Activated gamma-delta T cell (primary cell): ENCODE data around the gene NT5M.
"Not testable (repeated sequence)": the region's sequence is repeated elsewhere in the genome, so short reads cannot be mapped to it uniquely, and the experiment has no call there.

Source experiments
- DNase-seq: peaks from one replicate; lab custom pipeline; 2025; lab: John Stamatoyannopoulos, UW
- total RNA-seq, 2 donors: gene quantifications; one replicate each; lab custom pipeline; 2026; lab: John Stamatoyannopoulos, UW

Gene NT5M
- 3.3 to 4.4 reads per million in 2 donors for total RNA-seq

DNA sequence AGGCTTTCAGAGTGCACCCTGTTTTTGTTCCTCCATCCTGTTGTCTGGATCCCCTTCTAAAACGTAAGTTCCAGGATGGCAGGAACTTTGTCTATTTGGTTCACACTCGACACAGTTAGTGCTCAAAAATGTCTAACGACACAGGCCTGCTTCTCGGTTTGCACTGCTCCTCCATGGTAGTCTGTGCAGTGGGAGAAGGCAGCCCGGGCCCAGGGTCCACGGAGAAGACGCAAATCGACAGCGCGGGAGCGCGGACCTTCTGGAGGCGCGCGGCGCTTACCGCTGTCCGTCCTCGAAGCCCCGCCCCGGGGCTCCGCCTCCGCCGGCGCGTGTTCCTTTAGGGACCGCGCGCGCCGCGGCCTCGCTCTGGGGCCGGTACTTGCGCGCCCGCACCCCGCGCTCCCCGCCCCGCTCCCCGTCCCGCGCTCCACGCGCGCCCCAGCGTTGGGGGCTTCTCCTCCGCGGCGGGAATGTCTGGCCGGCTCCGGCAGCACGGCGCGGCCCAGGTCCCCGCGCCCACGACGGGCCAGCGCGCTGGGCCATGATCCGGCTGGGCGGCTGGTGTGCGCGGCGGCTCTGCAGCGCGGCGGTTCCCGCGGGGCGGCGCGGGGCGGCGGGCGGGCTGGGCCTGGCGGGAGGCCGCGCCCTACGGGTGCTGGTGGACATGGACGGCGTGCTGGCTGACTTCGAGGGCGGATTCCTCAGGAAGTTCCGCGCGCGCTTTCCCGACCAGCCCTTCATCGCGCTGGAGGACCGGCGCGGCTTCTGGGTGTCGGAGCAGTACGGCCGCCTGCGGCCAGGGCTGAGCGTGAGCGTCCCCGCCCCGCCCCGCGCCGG lies at the start of gene NT5M:
NT5M (plus strand) TSS at position 364 of the 837 bp plus-strand sequence; CDS start at position 542, 178 bp downstream.
- peak; percentile 52 for DNase-seq

DNA sequence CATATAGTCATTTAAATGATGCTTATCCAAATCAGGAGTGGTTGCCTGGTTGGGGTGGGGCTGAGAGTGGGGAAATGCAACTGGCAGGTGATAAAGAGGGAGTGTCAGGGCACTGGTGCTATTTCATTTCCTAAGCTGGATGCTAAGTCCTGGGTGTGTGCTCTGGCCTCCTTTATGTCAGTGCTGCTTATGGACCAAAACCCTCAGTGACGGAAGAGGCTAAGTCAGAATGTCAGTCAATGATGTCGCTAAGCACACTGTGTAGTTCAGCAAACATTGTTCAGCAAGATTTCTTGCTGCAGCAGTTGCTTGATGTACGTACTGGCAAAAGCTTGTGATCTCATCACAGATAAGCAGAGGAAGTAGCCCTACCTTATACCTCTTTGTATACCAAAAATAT lies 49.8 kb upstream of the NT5M start:
- no peak for DNase-seq

DNA sequence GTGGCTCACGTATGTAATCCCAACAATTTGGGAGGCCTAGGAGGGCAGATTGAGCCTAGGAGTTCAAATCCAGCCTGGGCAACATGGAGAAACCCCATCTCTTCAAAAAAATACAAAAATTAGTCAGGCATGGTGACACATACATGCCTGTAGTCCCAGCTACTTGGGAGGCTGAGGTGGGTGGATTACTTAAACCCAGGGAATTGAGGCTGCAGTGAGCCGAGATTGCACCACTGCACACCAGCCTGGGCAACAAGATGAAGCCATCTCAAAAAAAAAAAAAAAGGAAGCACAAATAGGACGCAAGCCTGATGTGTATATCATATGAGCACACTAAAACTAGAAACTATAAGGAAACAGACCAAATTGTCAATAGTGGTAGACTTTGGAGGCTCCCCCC lies 49.1 kb upstream of the NT5M start:
- DNase-seq: no peak

DNA sequence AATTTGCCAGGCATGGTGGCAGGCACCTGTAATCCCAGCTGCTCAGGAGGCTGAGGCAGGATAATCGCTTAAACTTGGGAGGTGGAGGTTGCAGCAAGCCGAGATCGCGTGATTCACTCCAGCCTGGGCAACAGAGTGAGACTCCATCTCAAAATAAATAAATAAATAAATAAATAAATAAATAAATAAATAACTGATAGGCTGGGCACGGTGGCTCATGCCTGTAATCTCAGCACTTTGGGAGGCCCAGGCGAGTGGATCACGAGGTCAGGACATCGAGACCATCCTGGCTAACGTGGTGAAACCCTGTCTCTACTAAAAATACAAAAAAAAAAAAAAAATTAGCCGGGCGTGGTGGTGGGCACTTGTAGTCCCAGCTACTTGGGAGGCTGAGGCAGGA lies 47.5 kb upstream of the NT5M start:
- not testable (repeated sequence) for DNase-seq

DNA sequence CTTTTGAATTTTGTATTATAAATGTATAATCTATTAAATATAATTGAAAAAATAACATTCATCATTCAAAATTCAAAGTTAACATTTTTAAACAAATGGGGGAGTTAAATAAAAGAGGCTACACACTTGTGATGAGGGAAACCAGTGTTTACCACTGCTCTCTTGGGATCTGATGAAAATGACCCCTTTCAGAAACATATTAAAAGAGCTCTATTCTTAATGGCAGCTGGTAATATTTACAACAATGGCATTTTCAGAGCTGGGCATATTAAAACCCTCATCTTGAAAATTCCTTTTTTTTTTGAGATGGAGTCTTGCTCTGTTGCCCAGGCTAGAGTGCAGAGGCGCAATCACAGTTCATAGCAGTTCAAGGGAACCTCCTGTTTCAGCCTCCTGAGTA lies 46.9 kb upstream of the NT5M start:
- DNase-seq: no peak

DNA sequence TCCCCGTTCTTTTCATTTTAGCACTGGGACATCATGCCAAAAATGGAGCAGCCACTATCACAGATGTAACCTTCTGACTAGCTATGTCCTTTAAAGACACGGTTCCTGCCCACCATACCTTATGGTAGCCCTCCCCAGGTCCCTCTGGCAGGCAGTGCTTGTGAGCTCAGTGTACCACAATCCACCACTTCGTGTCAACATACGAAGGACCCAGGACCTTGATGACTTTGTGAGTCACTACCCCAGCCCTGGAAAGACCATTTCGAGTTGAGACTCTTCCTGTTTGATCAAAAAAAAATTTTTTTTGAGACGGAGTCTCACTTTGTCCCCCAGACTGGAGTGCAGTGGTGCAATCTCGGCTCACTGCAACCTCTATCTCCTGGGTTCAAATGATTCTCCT lies 45.2 kb upstream of the NT5M start:
- DNase-seq: no peak

DNA sequence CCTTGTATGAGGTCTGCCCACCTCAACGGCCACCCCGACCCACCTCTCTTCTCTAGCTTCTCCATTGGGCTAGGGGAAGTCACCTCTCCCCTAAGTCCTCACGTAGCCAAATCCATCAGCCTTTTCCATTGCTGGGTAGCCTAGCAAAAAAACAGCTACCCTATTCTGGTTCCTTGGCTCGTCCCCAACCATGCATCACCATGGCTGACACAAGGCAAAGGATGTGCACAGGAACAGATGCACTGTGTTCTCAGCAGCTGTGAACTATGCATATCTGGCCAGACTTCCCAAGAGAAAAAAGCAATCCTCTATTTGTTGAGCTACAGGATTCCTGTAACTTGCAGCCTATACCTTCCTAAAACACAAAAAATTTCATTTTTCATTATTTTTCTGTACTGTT lies 44.2 kb upstream of the NT5M start:
- no peak for DNase-seq

DNA sequence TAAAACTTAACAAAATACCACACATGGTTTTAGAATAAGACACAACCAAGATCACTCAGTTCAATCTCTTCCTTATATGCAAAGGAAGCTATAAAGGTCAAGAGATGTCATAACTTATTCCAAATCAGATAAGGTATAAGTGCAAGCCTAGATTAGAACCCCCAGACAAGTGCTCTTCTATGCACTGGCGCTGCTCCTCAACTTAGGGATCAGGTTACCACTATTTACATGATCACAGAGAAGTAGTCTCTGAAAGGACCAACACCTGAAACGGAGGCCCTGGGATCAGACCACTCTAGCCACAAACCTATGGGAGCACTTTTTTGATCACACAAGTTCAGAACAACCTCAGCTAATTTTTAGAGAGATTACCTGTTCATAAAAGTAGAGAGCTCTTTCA lies 38.7 kb upstream of the NT5M start:
- DNase-seq: no peak

DNA sequence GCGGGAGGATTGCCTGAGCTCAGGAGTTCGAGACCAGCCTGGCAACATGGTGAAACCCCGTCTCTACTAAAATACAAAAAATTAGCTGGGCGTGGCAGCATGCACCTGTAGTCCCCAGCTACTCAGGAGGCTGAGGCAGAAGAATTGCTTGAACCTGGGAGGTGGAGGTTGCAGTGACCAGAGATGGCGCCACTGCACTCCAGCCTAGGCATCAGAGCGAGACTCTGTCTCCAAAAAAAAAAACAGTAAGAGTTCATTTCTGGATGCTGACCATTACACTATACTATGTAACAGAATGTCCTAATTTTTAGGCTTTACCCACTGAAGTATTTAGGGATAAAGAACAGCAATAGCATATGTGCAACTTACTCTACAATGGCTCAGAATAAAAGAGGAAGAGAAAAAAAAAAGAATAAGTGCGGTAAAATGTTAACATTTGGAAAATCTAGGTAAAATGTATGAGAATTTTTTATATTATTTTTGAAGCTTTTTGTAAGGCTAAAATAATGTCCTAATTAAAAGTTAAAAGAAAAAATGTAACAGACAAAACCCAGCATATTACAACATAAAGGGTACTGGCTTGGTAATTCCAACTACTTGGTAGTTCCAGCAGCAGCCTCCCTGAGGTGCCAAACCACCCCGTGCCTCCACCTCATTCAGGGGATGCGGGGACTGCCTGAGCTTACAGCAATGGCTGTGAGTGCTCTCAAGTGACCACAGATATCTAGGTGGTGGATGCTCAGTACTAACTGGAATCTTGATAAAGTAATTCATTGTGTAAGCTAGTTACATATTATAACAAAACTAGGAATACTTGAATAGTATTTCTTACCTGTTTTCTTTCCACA lies 33.0 kb upstream of the NT5M start:
- DNase-seq: no peak

DNA sequence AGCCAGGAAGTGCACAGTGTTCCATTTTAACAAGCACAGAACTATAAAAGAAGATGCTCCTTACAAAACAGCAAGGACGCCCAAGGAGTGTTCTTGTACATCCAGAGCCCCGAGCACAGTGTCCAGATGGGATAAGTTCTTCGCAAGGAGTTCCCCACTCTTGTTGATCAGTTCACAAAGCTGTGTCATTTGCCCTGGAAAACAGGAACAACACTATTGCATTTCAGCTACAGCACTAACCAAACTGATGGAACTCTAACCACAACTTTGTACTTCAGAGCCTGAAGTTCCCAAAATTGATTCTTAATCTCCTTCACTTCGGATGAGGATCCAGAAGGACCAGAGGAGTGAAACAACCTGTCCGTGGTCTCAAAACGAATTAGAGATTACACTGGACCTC lies 27.2 kb upstream of the NT5M start:
- no peak for DNase-seq

DNA sequence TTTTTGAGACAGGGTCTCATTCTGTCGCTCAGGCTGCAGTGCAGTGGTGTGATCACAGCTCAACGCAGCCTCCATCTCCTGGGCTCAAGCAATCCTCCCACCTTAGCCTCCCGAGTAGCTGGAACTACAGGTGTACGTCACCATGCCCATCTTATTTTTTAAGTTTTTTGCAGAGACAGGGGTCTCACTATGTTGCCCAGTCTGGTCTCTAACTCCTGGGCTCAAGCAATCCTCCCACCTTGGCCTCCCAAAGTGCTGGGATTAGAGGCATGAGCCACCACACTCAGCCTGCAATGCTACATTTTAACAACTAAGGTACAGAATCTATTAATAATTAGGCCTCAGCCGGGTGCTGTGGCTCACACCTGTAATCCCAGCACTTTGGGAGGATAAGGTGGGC lies 25.7 kb upstream of the NT5M start:
- DNase-seq: not testable (repeated sequence)

DNA sequence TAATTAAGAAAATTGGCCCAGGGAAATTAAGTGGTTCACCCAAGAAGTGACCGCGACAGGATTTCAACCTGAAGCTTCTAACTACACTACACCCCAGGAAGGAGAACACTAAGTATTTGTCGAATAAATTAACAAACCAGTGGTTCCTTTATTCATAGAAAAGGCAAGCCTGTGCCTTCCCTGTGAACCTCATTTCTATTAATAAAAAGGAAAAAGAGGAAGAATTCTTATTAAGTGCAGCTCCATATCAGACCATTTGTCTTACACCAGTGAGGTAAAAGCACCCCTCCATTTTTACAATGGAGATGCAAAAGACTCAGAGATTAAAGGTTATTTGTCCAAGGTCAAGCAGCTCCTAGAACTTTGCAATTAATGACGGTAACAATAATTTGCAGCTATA lies 23.9 kb upstream of the NT5M start:
- no peak for DNase-seq

DNA sequence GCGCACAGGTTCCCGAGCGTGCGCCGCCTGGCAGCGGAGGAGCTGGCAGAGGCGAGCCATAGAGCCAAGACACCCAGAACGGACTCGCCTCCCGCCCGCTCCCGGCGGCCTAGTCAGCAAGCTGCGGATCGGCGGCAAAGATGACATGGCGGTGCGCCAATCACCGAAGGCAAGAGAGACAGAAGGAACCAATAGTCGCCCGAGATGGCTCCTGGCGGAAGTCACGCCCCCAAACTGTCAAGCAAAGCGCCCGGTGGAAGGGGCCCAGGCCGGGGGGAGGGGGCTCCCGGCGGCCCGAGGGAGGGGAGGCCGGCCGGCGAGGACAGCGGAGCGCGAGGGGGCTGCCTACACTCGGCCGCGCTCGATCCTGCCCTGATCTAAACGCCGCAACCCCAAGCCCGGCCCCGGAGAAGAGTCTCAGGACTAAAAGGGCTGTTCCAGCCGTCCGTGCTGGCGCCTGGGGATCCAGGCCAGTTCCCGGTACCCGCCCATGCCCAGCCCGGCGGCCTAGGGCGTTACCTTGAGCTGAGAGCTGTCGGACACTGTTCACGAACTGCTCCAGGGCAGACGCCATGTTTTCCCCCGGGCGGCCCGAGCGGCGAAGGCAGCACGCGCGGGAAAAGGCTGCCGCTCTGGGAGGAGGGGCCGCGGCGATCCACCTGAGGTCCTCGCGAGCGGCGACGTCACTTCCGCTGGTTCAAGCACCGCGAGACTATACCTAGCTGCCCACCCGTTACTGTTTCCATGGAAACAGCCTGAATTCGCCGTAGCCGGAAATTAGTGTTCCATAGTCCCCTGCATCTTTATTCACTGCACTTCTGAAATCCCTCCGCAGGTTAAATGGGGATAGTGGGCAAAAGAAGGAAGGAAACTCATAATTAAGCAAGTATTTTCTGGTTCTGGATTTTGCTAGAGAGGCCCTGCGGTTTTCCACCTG lies 22.3 kb upstream of the NT5M start, which contains the start of gene COPS3:
COPS3 (minus strand) TSS at position 634 of the 937 bp plus-strand sequence; CDS start at position 574, 60 bp downstream.
- peak; percentile 92 for DNase-seq

DNA sequence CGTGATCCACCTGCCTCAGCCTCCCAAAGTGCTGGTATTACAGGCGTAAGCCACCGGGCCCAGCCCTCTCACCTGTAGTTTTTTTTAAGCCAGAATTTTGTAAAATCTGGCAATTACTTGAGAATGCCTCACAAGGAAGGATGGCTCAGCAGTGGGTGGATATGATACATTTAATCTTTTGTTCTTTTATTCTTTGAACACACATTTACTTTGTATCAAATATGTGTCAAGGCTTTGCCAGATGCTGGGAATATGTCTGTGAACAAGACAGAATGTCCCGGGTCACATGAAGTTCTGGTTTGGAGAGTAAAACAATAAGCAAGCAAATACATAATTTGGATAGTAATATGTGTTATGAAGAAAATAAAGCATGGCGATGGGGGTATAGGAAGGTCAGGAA lies 17.2 kb upstream of the NT5M start:
- DNase-seq: no peak

DNA sequence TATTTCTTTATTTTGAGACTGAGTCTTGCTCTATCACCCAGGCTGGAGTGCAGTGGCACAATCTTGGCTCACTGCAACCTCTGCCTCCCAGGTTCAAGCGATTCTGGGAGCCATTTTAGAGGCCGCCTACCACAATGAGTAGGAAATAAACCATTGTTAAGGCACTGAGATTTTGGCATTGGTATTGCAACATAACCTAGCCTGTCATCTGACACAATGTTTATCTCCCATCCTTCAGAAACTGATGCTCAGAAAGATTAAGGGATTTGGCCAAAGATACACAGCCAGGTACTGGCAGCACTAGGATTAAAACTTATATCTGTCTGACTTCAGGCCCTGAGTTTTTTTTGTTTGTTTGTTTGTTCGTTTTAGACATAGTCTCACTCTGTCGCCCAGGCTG lies 14.1 kb upstream of the NT5M start:
- DNase-seq: no peak

DNA sequence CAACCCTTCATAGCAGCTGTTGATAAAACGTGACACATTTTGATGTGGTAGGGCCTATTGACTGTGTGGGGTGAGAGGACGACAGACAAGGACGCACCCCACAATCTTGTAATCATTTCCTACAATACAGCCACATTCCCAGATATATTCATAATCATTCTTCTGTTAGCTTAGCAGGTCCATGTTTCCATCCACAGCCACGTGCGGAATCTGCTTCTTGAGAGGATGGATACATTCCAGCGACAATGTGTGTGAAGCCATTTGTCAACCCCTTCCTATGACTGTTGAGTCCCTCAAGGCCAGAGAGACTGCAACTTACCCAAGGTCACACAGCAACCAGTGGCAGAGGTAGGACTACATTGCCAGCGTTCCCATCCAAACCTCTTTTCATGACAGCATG lies 13.5 kb upstream of the NT5M start:
- no peak for DNase-seq

DNA sequence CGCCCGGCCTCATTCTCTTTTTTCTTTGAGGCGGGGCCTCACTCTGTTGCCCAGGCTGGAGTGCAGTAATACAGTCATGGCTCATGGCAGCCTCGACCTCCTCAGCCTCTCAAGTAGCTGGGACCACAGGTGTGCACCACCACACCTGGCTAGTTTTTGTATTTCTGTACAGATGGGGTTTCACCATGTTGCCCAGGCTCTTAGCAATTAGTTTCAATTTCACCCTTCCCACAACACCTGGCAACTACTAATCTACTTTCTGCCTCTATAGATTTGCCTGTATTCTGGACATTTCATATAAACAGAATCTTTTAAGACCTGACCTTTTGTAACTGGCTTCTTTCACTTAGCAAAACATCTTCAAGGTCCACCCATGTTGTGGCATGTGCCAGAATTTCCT lies 8.0 kb upstream of the NT5M start:
- no peak for DNase-seq

DNA sequence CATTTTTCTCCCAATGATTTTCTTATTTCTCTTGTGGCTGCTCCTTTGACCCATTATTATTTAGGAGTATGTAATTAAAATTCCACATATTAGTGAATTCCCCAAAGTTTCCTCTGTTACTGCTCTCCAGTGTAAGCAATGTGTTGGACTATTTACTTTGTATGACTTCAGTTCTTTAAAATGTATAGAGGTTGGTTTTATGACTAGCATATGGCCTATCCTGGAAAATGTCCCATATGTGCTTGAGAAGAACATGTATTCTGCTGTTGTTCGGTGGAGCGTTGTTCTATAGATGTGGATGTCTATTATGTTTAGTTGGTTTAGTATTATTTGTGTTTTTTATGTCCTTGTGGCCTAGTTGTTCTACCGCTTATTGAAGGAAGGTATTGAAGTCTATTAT lies 6.0 kb upstream of the NT5M start:
- DNase-seq: no peak

DNA sequence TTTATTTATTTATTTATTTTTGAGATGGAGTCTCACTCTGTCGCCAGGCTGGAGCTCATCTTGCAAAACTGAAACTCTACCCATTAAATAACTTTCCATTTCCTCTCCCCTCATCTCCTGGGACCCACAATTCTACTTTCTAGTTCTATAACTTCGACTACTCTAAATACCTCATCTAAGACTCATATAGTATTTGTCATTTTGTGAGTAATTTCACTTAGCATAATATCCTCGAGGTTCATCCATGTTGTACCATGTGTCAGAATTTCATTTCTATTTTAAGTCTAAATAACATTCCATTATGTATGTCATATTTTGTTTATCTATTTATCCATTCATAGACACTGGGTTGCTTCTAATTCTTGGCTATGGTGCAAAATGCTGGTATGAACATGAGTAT lies 5.1 kb upstream of the NT5M start:
- DNase-seq: no peak

DNA sequence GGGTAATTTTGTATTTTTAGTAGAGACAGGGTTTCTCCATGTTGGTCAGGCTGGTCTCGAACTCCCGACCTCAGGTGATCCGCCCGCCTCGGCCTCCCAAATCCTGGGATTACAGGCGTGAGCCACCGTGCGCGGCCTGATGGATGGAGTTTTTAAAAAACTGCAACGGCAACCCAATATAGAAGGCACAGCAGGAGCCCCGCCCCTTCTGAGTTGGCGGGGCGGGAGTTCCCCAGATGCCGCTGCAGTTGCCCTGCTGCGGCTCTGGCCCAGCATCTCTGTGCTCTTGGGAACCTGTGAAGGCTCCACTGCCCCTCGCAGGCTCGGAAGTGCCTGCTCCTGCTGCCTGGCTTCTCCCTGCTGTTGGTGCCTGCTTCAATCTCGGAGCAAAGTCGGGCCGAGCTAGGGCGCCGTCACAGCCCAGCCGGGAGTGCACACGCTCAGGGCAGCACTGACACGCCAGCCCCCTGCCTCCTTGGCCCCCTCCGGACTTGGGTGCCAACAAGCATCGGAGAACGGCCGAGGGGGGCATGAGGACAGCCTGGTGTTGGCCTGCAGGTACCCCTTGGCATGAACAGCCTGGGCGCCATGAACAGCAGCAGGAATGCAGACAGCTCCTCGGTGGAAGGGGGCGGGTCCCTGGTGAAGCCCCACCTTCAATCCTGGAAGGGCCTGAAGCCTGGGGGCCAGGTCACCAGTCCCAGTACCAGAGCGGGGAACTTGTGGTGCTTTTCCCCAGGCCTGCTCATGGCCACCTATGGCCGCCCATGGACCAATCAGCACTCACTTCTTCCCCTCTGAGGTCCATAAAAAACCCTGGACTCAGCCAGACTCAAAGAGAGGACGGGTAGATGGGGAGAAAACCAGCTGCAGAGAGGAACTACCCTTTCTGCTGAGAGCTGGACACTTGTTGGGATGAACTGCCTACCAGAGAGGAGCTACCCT lies 2.3 kb upstream of the NT5M start:
- DNase-seq: no peak

DNA sequence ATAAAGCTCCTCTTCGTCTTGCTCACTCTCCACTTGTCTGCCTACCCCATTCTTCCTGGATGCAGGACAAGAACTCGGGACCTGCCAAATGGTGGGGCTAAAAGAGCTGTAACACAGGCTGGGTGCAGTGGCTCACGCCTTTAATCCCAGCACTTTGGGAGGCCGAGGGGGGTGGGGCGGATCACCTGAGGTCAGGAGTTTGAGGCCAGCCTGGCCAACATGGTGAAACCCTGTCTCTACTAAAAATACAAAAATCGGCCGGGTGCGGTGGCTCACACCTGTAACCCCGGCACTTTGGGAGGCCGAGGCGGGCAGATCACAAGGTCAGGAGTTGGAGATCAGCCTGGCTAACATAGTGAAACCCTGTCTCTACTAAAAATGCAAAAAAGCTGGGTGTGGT lies 1.5 kb upstream of the NT5M start:
- DNase-seq: not testable (repeated sequence)
